Measurements from ENCODE around the gene PCGF1. TPM values are rescaled to one million over a fixed set of nuclear protein-coding genes. Genes with fewer than 3 reads are reported as not detected.

PCGF1 gene
- total and polyA plus RNA-seq, 2 of the 13 experiments (the other 11 are each of a cell fraction or from before 2014, with no cell fraction given), result 20.4 to 22.6 TPM

GRCh38 chr2:74498500-74499266 is 8.8 kb downstream of the PCGF1 start (continued):
- TF ChIP-seq DNMT3B (CRISPR knock-in tag; conservative IDR thresholded peaks at IDR 0.05) (no peak), ZNF30 (CRISPR knock-in tag; IDR thresholded peaks at IDR 0.05) (0 out of 2 replicates have a peak, but pooled peaks have one; percentile 71), MATR3 (CRISPR knock-in tag; IDR thresholded peaks at IDR 0.05) (no peak), MYC (CRISPR knock-in tag; IDR thresholded peaks at IDR 0.05; ENCODE audit: borderline replicate concordance) (0 out of 2 replicates have a peak, but pooled peaks have one; percentile 8), DNMT1 (CRISPR knock-in tag; IDR thresholded peaks at IDR 0.05) (0 out of 2 replicates have a peak, but pooled peaks have one; percentile 5), ZNF709 (CRISPR knock-in tag; IDR thresholded peaks at IDR 0.05) (no peak), ZNF160 (CRISPR knock-in tag; IDR thresholded peaks at IDR 0.05) (no peak), MTF1 (CRISPR knock-in tag; IDR thresholded peaks at IDR 0.05) (no peak), ZNF784 (CRISPR knock-in tag; IDR thresholded peaks at IDR 0.05; ENCODE audit: borderline replicate concordance) (no peak), LCORL (IDR thresholded peaks at IDR 0.05) (no peak), LCORL (CRISPR knock-in tag; IDR thresholded peaks at IDR 0.05) (0 out of 2 replicates have a peak, but pooled peaks have one; percentile 36), TFAP4 (IDR thresholded peaks at IDR 0.05; ENCODE audit: borderline replicate concordance, low read depth) (no peak), ZNF75D (CRISPR knock-in tag; IDR thresholded peaks at IDR 0.05; ENCODE audit: borderline replicate concordance) (0 out of 2 replicates have a peak, but pooled peaks have one; percentile 45), SAP130 (CRISPR knock-in tag; IDR thresholded peaks at IDR 0.05; ENCODE audit: low read depth) (0 out of 2 replicates have a peak, but pooled peaks have one; percentile 9), PRMT3 (CRISPR knock-in tag; IDR thresholded peaks at IDR 0.05; ENCODE audit: borderline replicate concordance, low read depth) (no peak), POLR2A (IDR thresholded peaks at IDR 0.05; ENCODE audit: insufficient read depth in 1 of 2, low read depth in 2 of 2, low read length in 2 of 2) (peak in 1 of 2 experiments; percentile 66; a peak in 2 of 4 replicates), ZMYM3 (CRISPR knock-in tag; IDR thresholded peaks at IDR 0.05) (no peak), ZNF652 (CRISPR knock-in tag; IDR thresholded peaks at IDR 0.05; ENCODE audit: borderline replicate concordance, low read depth) (no peak), PHF8 (CRISPR knock-in tag; IDR thresholded peaks at IDR 0.05) (peak; percentile 48), ZNF749 (CRISPR knock-in tag; IDR thresholded peaks at IDR 0.05; ENCODE audit: borderline replicate concordance) (no peak; the same call in 1 of the 2 replicates), ZHX1 (CRISPR knock-in tag; IDR thresholded peaks at IDR 0.05; ENCODE audit: low read depth) (0 out of 2 replicates have a peak, but pooled peaks have one; percentile 70), HNRNPL (IDR thresholded peaks at IDR 0.05; ENCODE audit: low read depth, low read length) (0 out of 2 replicates have a peak, but pooled peaks have one; percentile 22), NR2F2 (IDR thresholded peaks at IDR 0.05; ENCODE audit: borderline replicate concordance, low read depth) (no peak), ZNF781 (CRISPR knock-in tag; IDR thresholded peaks at IDR 0.05; ENCODE audit: borderline replicate concordance, not compliant biosample characterization) (no peak), ZNF234 (CRISPR knock-in tag; conservative IDR thresholded peaks at IDR 0.05) (no peak)
- TF ChIP-seq, protein P1, sequence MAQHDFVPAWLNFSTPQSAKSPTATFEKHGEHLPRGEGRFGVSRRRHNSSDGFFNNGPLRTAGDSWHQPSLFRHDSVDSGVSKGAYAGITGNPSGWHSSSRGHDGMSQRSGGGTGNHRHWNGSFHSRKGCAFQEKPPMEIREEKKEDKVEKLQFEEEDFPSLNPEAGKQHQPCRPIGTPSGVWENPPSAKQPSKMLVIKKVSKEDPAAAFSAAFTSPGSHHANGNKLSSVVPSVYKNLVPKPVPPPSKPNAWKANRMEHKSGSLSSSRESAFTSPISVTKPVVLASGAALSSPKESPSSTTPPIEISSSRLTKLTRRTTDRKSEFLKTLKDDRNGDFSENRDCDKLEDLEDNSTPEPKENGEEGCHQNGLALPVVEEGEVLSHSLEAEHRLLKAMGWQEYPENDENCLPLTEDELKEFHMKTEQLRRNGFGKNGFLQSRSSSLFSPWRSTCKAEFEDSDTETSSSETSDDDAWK (CRISPR knock-in tag; IDR thresholded peaks at IDR 0.05), result no peak
